SJSA1 (cell line): ENCODE measurements around the gene NOXO1. TPM values are rescaled to one million over a fixed set of nuclear protein-coding genes. Genes with fewer than 3 reads are reported as not detected.

Experiments used
- DNase-seq, 2 experiments: peaks; one replicate each; pipeline ENCODE4 v3.0.0-alpha.2; 2015 to 2020; ENCODE audit warnings: low spot score in 2 of 2, low read depth in 1 of 2
- H3K27ac ChIP-seq: fragments of 250-450 bp; sonication (Bioruptor Pico); 2 replicates; pipeline ENCODE4 v1.5.1; 2020; ENCODE audit warnings: mild to moderate bottlenecking, moderate library complexity
- H3K27me3 ChIP-seq: fragments of 250-450 bp; sonication (Bioruptor Pico); replicated peaks from 2 replicates; pipeline ENCODE4 v1.5.1; 2020; ENCODE audit warnings: mild to moderate bottlenecking, moderate library complexity
- H3K36me3 ChIP-seq: fragments of 250-450 bp; sonication (Bioruptor Pico); 2 replicates; pipeline ENCODE4 v1.5.1; 2020; ENCODE audit warnings: mild to moderate bottlenecking
- H3K4me1 ChIP-seq: fragments of 250-450 bp; sonication (Bioruptor Pico); replicated peaks from 2 replicates; pipeline ENCODE4 v1.6.1; 2021; ENCODE audit warnings: mild to moderate bottlenecking
- H3K4me3 ChIP-seq: fragments of 250-450 bp; sonication (Bioruptor Pico); 2 replicates; pipeline ENCODE4 v1.5.1; 2020; ENCODE audit warnings: mild to moderate bottlenecking
- H3K9me3 ChIP-seq: fragments of 250-450 bp; sonication (Bioruptor Pico); replicated peaks from 2 replicates; pipeline ENCODE4 v1.5.1; 2020; ENCODE audit warnings: mild to moderate bottlenecking
- total RNA-seq: library from RNA; depleted of rRNA; stranded (reverse); fragments of >200 nt; shearing (Covaris generic); gene quantifications from 2 replicates; pipeline ENCODE4 v1.2.3, GENCODE V29; 2014

NOXO1 gene
- total RNA-seq, 1 experiment from 2014 or later: 0.16 TPM

DNA sequence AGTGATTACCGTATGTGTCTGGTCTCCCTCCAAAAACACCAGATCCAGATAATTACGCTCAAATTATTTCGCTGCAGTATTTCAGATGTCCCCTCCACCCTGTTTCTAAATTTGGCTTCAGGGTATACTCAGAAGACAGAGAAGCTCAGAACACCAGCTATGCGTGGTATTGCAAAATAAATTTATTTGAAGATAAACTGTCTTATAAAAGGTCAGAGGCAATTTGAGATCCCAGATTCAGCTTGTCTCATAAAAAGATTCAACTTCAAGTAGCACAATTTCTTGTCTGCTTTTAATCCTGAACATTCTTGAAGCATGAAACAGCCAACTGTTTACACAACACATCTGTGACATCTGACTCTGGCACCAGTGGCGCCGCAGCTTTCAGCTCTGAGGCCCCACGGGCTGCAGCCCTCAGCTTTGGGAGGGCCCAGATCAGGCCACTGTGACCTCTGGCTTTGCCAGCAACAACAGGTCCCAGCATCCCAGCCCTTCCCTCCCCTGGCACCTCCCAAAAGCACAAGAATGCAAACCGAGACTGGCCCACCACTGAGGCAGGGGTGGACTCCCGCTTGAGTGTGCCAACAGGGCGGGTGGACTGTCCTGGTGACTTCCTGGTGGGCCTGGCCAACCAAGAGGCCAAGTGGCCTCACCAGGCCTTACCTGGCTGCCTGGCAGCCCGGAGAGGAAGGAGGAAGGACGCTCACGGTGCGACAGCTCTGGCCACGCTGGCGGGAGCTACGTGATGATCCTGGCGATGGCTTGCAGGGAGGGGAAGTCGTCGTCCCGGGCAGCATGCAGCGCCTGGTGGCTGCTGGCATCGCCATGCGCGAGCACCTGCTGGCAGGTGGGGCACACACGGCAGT, 16.5 kb upstream of the NOXO1 start:
- DNase-seq: peak in 1 of 2 experiments; percentile 47
- Histone ChIP-seq H3K36me3 (peaks cover 70% of the 10 kb centered on the region), H3K4me3 (no peak overlapping the region), H3K27ac (peak overlapping the region; percentile 48), H3K27me3 (no peaks in the 10 kb centered on the region), H3K4me1 (peaks cover 24% of the 10 kb centered on the region), H3K9me3 (no peaks in the 10 kb centered on the region)

DNA sequence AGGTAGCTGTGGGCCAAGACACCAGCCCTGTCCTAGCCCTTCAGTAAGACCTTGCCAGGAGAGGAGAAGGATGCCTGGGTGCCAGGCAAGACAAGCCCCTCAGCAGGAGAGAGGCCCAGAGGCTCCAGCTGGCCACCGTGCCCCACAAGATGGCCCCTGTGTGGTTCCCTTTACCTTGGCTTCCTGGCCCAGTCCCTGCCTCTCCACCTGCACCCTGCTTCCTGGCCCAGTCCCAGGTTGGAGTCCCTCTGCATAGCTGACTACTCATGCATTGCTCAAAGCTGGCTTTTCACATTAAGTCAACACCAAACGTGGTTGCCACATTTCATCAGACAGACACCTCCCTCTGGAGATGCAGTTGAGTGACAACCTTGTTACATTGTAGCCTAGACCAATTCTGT, 12.5 kb upstream of the NOXO1 start:
- Histone ChIP-seq H3K36me3 (peaks cover 30% of the 10 kb centered on the region), H3K27ac (no peak overlapping the region), H3K4me1 (peaks cover 43% of the 10 kb centered on the region), H3K9me3 (peaks cover 7% of the 10 kb centered on the region), H3K27me3 (peaks cover 12% of the 10 kb centered on the region), H3K4me3 (no peak overlapping the region)
- DNase-seq: no peak

DNA sequence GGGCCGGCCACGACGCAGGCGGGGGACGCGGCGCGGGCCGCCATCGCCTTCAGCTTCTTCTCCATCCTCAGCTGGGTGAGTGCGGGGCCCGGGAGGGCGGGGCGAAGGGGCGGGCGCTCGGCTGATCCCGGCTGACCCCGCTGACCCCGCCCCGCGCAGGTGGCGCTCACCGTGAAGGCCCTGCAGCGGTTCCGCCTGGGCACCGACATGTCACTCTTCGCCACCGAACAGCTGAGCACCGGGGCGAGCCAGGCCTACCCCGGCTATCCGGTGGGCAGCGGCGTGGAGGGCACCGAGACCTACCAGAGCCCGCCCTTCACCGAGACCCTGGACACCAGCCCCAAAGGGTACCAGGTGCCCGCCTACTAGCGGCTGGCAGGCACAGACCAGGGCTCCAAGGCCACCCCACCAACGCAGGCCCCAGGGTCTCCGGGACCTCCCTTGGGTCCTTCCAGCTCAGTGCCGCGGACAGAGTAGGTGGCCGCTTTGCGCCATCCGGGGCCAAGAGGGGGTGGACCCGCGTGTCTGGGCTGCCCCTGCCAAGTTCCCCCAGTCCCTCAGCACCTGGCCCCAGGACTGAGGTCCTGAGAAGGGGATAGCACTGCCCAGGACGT, 11.5 kb upstream of the NOXO1 start:
- H3K4me3 ChIP-seq: no peak overlapping the region
- no peak overlapping the region for H3K27ac ChIP-seq
- peaks cover 12% of the 10 kb centered on the region for H3K27me3 ChIP-seq
- H3K36me3 ChIP-seq: peaks cover 21% of the 10 kb centered on the region
- peaks cover 34% of the 10 kb centered on the region for H3K4me1 ChIP-seq
- no peak for DNase-seq
- H3K9me3 ChIP-seq: peaks cover 7% of the 10 kb centered on the region

DNA sequence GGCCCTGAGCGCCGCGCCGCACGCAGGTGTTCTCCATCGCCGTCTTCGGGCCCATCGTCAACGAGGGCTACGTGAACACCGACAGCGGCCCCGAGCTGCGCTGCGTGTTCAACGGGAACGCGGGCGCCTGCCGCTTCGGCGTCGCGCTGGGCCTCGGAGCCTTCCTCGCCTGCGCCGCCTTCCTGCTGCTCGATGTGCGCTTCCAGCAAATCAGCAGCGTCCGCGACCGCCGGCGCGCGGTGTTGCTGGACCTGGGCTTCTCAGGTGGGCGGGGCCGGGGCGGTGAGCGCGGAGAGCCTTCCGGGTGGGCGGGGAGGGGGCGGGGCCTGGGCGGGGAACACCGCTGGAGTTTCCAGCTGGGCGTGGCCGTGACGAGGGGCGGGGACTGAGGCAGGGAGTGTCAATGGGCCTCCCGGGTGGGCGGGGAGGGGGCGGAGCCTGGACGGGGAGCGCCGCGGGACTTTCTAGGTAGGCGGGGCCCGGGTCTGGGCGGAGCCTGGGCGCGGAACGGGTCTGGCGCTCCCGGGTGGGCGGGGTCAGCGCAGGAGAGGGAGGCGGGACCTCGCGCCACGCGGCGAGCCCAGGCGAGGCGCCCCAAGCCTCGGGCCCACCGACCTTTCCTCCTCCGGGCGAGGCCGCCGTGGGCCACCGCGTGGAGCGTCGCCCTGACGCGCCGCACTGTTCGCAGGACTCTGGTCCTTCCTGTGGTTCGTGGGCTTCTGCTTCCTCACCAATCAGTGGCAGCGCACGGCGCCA, 10.9 kb upstream of the NOXO1 start:
- Histone ChIP-seq H3K36me3 (peaks cover 19% of the 10 kb centered on the region), H3K4me1 (peaks cover 28% of the 10 kb centered on the region), H3K4me3 (no peak overlapping the region), H3K27ac (no peak overlapping the region), H3K9me3 (peaks cover 7% of the 10 kb centered on the region), H3K27me3 (peaks cover 12% of the 10 kb centered on the region)
- DNase-seq: peak in 1 of 2 experiments; percentile 93

DNA sequence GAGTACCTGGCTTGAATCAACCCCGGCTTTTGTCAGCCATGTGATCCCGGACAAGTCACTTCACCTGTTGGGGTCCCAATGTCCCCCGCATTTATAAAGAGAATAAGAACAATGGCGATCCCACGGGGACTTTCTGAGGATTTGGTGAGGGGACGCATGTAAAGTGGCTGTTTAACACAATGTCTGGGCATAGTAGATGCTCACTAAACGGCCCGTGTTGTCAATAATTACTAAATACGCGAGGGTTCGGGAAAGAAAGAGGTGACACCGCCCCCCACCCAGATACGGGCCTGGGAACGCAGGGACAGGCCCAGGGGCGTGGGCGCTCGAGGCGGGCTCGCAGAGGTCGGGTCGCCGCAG, 10.3 kb upstream of the NOXO1 start:
- peaks cover 23% of the 10 kb centered on the region for H3K4me1 ChIP-seq
- no peak overlapping the region for H3K27ac ChIP-seq
- DNase-seq: no peak
- peaks cover 19% of the 10 kb centered on the region for H3K36me3 ChIP-seq
- peaks cover 12% of the 10 kb centered on the region for H3K27me3 ChIP-seq
- peaks cover 7% of the 10 kb centered on the region for H3K9me3 ChIP-seq
- H3K4me3 ChIP-seq: no peak overlapping the region

DNA sequence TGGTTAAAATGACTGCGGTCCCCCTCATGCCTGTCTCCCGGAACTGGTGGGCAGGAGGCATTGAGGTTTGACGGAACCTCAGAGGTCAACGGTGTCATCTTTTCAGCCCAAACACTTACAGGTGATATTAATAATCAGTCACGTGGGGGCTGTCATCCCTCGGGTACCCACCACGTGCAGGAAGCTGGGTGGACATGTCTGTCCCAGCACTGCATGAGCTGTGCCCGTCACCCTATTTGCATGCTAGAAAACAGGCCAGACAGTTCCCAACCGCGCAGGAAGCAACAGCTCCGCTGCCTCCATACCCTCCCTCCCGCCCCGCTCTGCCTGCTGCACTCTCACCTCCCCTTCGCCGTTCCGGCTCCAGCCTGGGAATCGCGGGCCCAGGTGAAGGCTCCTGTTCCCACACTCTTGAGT, 9.9 kb upstream of the NOXO1 start:
- no peak overlapping the region for H3K4me3 ChIP-seq
- peaks cover 12% of the 10 kb centered on the region for H3K27me3 ChIP-seq
- DNase-seq: no peak
- H3K36me3 ChIP-seq: peaks cover 19% of the 10 kb centered on the region
- peaks cover 19% of the 10 kb centered on the region for H3K4me1 ChIP-seq
- peaks cover 7% of the 10 kb centered on the region for H3K9me3 ChIP-seq
- no peak overlapping the region for H3K27ac ChIP-seq

DNA sequence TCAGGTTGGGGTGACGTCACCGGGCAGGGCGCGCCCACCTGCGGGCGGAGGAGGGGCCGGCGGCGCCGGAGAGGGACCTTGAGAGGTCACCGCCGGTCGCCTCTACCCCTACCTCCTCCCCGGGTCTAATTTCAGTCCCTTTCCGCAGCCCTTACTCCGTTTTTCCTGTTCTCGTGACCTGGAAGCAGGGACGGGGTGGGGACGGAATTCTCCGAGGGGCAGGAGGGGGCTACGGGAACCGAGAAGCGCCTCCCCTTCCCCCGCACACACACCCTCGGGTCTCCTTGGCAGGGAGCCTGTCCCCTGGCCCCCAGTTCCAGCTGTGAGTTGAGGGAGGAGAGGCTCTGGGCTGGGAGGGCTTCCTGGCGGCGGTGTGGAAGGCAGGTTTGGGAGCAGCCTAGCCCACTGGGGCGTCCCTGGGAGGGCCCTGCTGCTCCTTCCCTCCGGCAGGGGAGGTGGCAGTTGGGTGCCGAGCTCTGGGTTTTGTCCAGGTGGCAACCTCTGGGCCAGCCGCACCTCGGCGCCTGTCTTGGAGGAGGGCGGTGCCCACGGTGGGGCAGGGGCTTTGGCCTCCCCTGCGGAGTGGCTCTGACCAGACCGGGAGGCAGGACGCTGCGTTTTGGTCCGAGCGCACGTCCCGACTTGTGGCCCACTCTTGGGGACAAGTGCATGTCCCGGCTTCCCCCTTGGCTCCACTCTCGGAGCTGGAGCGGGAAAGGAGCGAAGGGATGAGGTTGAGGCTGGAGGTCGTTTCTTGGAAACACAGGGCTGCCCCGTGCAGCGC, 9.3 kb upstream of the NOXO1 start:
- Histone ChIP-seq H3K27ac (no peak overlapping the region), H3K4me3 (no peak overlapping the region), H3K36me3 (peaks cover 24% of the 10 kb centered on the region), H3K27me3 (peaks cover 12% of the 10 kb centered on the region), H3K9me3 (peaks cover 7% of the 10 kb centered on the region), H3K4me1 (peaks cover 19% of the 10 kb centered on the region)
- DNase-seq: no peak

DNA sequence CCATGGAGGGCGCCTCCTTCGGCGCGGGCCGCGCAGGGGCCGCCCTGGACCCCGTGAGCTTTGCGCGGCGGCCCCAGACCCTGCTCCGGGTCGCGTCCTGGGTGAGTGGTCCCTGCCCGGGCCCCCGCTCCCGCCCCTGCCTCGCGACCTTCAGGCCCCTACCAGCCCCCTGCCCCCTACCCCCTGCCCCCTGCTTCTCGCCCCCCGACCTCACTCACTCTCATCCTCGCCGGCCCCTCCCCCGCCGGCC, 8.8 kb upstream of the NOXO1 start:
- Histone ChIP-seq H3K36me3 (peaks cover 24% of the 10 kb centered on the region), H3K27me3 (peaks cover 12% of the 10 kb centered on the region), H3K4me3 (peak overlapping the region; percentile 23), H3K9me3 (peaks cover 7% of the 10 kb centered on the region), H3K4me1 (peaks cover 24% of the 10 kb centered on the region), H3K27ac (no peak overlapping the region)
- DNase-seq: no peak

DNA sequence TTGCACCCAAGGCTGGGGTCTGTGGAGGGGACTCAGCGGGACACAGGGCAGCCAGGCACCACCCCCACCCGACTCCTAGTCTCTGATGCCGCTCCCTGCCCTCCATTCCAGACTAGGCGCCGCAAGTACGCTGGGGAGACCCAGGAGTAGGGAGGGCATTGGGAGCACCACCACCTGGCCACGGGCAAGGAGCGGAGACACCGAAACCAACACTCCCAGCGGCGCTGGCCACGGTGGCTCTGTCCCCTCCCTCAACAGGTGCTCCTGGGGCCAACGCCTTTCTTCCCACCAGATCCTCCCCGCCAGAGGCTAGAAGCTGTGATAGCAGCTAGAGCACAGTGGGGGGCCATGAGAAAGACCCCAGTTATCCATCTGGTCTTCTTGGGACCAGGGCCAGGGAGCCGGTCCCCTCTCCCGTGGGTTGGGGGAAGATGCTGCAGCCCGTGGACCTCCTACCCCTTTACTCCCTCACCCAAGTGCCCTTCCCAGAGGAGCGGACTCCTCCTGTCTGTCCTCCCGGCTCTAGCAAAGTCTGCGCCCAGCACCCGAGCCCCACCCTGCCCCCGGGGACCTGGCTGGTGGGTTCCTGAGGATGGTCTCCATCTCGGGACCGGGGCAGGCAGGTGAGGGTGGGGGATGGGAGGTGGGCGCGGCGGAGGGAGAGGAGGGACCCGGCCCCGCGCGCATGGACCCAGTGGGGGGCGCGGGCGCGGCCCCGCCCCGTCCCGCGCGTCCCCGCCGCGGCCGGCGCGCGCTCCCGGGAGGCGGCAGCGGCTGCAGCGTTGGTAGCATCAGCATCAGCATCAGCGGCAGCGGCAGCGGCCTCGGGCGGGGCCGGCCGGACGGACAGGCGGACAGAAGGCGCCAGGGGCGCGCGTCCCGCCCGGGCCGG, 8.2 kb upstream of the NOXO1 start, which contains the start of gene SYNGR3:
Gene SYNGR3, plus strand, starts transcription at position 762 of the 892 bp plus-strand sequence. CDS start 133 bp downstream, outside the sequence.
- H3K27me3 ChIP-seq: peaks cover 12% of the 10 kb centered on the region
- peaks cover 7% of the 10 kb centered on the region for H3K9me3 ChIP-seq
- peaks cover 29% of the 10 kb centered on the region for H3K36me3 ChIP-seq
- H3K4me3 ChIP-seq: peak within 1 kb of the TSS; percentile 23
- peaks cover 29% of the 10 kb centered on the region for H3K4me1 ChIP-seq
- H3K27ac ChIP-seq: no peak within 1 kb of the TSS
- no peak for DNase-seq

DNA sequence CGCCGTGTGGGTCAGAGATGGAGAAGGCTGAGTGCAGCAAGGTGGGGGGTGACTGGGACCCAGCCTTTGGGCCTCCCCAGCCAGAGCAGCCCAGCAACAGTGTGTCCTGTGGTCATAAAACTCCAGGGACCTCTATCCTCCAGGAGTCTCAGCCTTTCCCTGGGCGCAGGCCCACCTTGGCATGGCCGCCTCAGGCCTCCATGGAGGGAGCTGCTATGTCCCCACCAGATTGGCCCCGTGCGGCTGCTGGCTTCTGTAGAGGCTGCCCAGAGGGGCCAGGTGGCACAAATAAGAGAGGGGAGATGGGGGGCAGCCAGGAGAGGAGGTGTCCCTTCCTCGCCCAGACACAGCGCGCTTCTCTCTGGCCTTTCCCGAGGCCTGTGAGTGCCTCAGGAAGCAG, 5.9 kb upstream of the NOXO1 start:
- H3K27ac ChIP-seq: no peak overlapping the region
- H3K4me1 ChIP-seq: peaks cover 35% of the 10 kb centered on the region
- peaks cover 17% of the 10 kb centered on the region for H3K27me3 ChIP-seq
- no peak overlapping the region for H3K4me3 ChIP-seq
- DNase-seq: no peak
- peaks cover 3% of the 10 kb centered on the region for H3K9me3 ChIP-seq
- H3K36me3 ChIP-seq: peaks cover 32% of the 10 kb centered on the region

DNA sequence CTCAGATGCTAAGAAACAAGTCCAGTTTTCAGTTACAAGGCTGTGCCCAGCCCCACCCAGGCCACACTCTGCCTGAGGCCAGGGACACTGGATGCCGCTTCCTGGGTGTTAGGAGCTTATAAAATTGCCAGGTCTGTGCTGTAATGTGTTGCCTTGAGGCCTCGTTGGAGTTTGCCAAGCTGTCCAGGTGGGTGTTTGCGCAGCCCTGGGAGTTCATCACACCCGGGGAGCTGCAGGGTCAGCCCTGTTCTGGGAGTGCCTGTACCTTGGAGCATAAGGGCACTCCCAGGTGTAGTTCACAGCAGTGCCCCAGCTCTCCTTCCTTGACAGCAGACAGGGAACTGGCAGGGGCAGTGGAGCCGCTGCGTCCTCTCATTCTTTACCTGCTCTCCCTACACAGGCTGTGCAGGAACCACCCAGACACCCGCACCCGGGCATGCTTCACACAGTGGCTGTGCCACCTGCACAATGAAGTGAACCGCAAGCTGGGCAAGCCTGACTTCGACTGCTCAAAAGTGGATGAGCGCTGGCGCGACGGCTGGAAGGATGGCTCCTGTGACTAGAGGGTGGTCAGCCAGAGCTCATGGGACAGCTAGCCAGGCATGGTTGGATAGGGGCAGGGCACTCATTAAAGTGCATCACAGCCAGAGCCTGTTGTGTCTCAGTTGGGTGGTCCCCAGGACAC, 4.3 kb upstream of the NOXO1 start:
- no peak overlapping the region for H3K27ac ChIP-seq
- H3K4me3 ChIP-seq: peak overlapping the region; percentile 94; the same call in 1 of the 2 replicates
- H3K36me3 ChIP-seq: peaks cover 32% of the 10 kb centered on the region
- H3K9me3 ChIP-seq: no peaks in the 10 kb centered on the region
- peaks cover 26% of the 10 kb centered on the region for H3K27me3 ChIP-seq
- no peak for DNase-seq
- peaks cover 28% of the 10 kb centered on the region for H3K4me1 ChIP-seq
